Epidermal melanocyte (primary cell): Measurements from ENCODE around the gene MAD1L1.
"Not testable (repeated sequence)": the region's sequence is repeated elsewhere in the genome, so short reads cannot be mapped to it uniquely, and the experiment has no call there.

Experiments used
- DNase-seq: peaks from one replicate; pipeline ENCODE4 v3.0.0; 2011; ENCODE audit warnings: low spot score; ENCODE audit not compliant: insufficient read length

The MAD1L1 gene

GRCh38 chr7:1844336-1844950 is 388.3 kb downstream of the MAD1L1 start:
- DNase-seq, result no peak

GRCh38 chr7:1843921-1844335 is 388.8 kb downstream of the MAD1L1 start:
- no peak for DNase-seq

GRCh38 chr7:1843271-1843861 is 389.4 kb downstream of the MAD1L1 start:
- DNase-seq, result peak; percentile 43

- DNase-seq, result no peak
Observed at GRCh38 chr7:1842321-1843221, 390.2 kb downstream of the MAD1L1 start.

GRCh38 chr7:1841286-1842021 is 391.3 kb downstream of the MAD1L1 start:
- DNase-seq, result not testable (repeated sequence)

- DNase-seq, result not testable (repeated sequence)
Observed at GRCh38 chr7:1840744-1841143, 392.0 kb downstream of the MAD1L1 start.

- DNase-seq, result no peak
Observed at GRCh38 chr7:1839701-1840100, 393.0 kb downstream of the MAD1L1 start.

GRCh38 chr7:1838911-1839531 is 393.7 kb downstream of the MAD1L1 start:
- DNase-seq, result not testable (repeated sequence)

GRCh38 chr7:1838544-1838872 is 394.2 kb downstream of the MAD1L1 start:
- DNase-seq, result not testable (repeated sequence)

- DNase-seq, result not testable (repeated sequence)
Observed at GRCh38 chr7:1837696-1838543, 394.8 kb downstream of the MAD1L1 start.

GRCh38 chr7:1831933-1832535 is 400.7 kb downstream of the MAD1L1 start:
- not testable (repeated sequence) for DNase-seq

GRCh38 chr7:1831471-1831870 is 401.3 kb downstream of the MAD1L1 start:
- not testable (repeated sequence) for DNase-seq

GRCh38 chr7:1829668-1830067 is 403.1 kb downstream of the MAD1L1 start:
- not testable (repeated sequence) for DNase-seq

- no peak for DNase-seq
Observed at GRCh38 chr7:1829111-1829510, 403.6 kb downstream of the MAD1L1 start.

- not testable (repeated sequence) for DNase-seq
Observed at GRCh38 chr7:1828170-1828569, 404.6 kb downstream of the MAD1L1 start.

- DNase-seq, result not testable (repeated sequence)
Observed at GRCh38 chr7:1827521-1827981, 405.2 kb downstream of the MAD1L1 start.

- DNase-seq, result not testable (repeated sequence)
Observed at GRCh38 chr7:1826931-1827330, 405.8 kb downstream of the MAD1L1 start.

GRCh38 chr7:1825897-1826741 is 406.6 kb downstream of the MAD1L1 start:
- DNase-seq, result no peak

- DNase-seq, result not testable (repeated sequence)
Observed at GRCh38 chr7:1825647-1825896, 407.2 kb downstream of the MAD1L1 start.
